GM18520 (cell line): Measurements from ENCODE around the gene THSD4.

Experiments
- ATAC-seq: cut with Tn5 transposase; IDR thresholded peaks from one replicate; pipeline ENCODE4 v1.9.1; 2021; ENCODE audit not compliant: unreplicated experiment

THSD4 gene

DNA sequence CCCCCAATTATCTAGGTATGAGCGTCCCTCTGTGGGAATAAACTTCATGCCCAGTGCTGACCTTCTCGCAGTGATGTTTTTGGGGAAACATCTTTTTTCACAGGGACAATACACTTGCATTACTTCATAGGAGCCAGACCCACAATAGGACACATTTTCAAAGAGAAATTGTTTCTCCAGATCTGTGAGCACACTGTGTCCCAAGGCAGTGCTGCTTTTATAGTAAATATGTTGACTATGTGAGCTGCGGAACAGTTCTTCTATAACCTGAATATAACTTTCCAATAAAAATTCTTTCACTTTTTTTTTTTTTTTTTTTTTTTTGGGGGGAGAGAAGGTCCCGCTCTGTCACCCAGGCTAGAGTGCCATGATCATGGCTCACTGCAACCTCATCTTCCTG lies 17.4 kb upstream of the THSD4 start:
- ATAC-seq = no peak

DNA sequence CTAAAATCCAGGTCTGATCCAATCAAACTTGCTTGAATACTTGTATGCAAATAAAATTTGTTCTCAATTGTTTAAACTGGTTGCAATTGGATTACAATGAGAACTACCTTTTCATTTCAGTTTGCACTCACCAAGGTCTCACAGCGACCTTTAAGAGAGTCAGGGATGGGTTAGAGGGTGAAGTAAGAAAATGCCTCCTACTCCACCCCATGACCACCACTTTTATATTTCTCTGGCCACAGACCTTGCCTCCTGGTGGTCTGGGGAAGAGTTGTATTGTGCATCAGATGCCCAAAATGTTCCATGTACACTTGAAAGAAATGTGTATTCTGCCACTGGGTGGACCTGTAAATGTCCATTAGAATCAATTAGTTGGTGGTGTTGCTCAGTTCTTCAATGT lies 16.4 kb upstream of the THSD4 start:
- ATAC-seq = no peak

DNA sequence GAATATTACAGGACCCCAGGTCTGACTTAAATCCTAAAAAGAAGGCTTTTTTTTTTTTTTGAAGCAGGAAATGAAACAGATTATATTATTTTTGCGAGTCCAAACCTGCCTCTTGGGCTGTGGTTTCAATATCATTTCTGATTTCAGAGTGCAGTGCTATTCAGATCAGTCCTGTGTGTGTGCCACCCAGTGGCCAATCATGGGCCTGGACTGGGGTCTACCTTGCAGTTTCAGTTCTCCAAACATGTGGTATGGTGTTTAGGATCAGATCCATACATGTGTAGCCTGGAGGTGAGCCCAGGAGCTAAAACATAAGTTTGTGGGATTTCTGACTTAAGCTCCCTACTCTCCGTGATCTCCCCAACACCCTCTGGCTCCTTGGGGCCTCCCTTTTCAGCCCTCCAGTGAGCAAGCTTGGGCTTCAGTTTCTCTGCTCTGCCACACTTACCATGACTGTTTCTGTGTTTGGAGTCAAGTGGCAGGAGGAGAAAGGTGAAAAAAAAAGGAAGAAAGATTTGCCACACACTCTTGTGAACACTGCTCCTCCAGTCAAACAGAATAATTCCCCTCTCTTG lies 12.1 kb upstream of the THSD4 start:
- no peak for ATAC-seq

GRCh38 chr15:71104636-71105035 lies 10.6 kb upstream of the THSD4 start:
- no peak for ATAC-seq

GRCh38 chr15:71105444-71105843 lies 9.8 kb upstream of the THSD4 start:
- no peak for ATAC-seq

- no peak for ATAC-seq
Observed at GRCh38 chr15:71106802-71107500, 8.3 kb upstream of the THSD4 start.

DNA sequence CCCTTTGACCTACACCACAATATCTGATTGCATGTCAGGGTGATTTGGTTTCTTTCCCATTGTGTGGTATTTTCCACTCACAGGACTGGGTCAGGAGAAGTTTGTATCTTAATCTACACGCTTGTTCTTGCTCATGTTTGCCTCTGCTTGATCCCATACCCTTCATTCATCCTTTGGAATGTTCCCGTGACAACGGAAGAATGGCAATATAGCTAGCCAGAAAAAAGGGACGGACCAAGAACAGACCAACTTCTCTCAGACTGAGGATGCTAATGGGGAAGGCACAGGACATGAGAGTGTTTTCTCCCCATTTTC lies 7.8 kb upstream of the THSD4 start:
- no peak for ATAC-seq

GRCh38 chr15:71109130-71109529 lies 6.1 kb upstream of the THSD4 start:
- ATAC-seq = no peak

DNA sequence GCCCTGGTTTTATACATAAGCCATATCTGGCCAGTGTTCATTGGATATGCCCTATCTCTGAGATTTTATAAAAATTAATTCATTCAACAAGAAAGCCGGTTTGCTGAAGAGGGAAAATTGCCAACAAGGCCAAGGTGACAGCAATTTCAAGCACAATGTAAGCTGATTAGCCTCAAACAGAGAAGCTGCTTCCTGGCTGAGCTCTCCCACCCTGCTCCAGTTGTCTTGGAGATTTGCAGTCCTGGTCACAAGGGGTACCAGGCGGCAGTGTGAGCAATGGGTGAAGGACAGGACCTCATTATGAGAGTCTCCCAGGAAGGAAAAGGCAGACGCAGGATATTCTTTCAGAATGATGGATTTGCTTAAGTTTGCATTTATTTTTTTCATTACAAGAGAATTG lies 5.4 kb upstream of the THSD4 start:
- no peak for ATAC-seq

GRCh38 chr15:71110405-71111180 lies 4.7 kb upstream of the THSD4 start:
- ATAC-seq = no peak

GRCh38 chr15:71111181-71111565 lies 4.1 kb upstream of the THSD4 start:
- ATAC-seq = no peak

DNA sequence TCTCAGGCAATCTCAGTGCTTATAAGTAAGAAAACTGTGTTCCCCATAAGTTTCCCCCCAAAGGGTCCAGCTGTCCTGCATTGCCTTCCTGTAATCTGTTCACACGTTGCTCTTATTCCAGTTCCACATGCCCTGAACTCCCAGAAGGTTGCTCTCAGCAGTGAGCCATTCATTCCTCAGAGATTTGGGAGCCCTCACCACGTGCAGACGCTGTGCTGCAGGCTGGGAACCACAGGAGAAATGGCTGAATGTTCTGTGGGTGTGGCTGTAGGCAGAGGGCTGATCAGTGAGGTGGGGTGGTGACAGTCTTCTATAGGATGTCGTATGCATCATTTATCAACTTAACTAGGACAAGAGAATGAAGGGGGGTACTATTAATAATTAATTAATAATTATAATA lies 3.3 kb upstream of the THSD4 start:
- no peak for ATAC-seq

DNA sequence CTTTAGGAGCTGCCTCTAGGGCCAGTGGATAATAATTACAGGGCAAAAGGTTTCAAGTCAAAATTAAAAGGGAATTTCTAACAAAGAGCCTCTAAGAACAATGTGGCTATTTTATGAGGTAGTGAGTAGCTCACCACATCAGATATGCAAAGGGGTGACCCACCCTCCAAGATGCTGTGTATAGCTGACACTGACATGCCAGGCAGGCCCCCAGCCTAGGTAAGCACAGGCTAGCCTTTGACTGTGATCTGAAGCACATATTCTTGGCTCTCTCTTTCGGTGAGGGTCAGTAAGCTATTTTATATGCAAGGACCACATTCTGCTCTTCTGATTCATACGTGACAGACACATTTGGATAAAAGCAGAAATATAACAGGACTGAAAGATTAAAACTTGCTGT lies 2.8 kb upstream of the THSD4 start:
- ATAC-seq = no peak

DNA sequence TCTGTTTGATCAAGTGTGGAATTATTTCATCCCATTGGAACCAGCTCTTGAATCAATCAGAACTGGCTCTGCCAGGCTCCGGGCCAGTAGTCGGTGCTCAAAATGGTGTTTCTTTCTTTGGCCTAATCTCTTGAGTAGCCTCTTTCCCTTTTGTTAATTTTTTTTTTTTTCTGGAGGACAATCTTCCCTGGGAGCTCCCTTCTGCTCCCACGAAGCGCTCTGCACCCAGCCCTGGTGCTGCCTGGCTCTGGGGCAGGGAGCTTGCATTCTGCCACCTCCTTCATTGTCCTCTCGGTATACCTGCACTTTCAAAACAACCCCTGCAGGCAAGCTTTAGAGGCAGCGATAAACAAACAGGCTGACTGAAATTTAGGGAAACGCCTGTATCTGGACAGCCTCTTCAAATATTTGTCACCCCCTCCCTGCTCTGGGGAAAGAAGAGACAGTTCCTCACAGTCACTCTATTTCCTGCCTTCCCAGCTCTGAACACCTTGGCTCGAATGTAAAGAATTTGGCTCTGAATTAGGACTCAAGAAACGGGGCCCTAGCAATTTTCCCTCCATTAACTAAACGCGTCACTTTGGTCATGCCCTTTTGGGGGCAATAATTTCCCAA lies 1.1 kb upstream of the THSD4 start:
- ATAC-seq = no peak

GRCh38 chr15:71115567-71116351 lies 488 bp downstream of the THSD4 start:
- no peak for ATAC-seq

DNA sequence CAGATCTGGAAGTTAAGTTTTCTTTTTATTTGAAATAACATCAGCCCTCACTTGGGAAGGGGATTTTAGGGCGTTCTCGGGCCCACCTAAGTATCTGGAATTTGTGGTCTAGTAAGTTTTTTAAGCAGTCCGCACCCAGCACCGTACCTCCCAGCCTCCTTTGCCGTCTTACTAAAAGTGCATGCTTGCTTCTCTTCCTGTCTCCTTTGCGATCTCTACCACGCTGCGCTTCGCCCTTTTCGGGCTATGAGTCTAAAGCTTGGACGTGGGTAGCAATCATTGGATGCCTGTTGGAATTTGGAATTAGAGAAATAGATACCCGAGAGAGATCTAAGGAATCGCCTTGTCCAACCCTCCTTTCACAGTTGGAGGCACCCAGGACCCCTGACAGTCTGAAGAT lies 1.1 kb downstream of the THSD4 start:
- ATAC-seq = no peak

DNA sequence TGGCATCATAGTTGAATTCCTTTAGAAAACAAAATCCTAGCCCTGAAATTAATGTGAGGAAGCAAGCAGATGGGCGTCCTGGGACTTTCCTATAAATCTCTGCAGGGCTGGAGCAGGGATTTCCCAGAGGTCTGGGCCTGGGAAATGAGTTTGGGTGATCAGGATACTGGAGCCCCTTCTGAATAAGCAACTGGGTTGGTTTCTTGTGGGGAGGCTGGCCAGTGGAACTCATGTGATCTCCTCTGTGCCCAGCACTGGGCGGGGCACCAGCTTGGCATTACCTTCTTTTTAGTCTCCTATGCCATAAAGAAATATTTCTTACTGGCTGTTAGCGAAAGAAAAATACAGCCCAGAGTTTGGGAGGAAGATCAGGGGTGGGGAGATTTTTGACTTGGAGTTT lies 1.7 kb downstream of the THSD4 start:
- ATAC-seq = no peak

GRCh38 chr15:71117714-71118305 lies 2.5 kb downstream of the THSD4 start:
- ATAC-seq = no peak

DNA sequence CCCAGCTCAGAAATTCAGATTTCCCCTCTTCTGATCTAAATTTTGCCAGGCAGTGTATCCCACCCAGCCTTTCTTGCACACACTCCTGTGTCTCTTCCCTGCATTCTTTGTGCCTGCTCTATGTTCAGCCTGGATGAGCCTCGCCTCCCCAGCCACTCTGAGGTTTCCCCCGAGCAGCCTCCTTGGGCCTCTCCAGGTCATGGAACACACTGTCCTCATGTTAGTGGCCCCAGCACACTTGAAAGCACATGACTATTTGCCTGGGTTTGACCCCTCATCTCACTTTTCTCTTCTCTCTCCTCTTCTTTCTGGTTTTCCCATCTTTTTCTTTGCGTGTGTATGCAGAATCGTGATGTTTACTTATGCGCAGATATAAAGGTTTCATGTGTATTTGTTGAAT lies 3.1 kb downstream of the THSD4 start:
- no peak for ATAC-seq

DNA sequence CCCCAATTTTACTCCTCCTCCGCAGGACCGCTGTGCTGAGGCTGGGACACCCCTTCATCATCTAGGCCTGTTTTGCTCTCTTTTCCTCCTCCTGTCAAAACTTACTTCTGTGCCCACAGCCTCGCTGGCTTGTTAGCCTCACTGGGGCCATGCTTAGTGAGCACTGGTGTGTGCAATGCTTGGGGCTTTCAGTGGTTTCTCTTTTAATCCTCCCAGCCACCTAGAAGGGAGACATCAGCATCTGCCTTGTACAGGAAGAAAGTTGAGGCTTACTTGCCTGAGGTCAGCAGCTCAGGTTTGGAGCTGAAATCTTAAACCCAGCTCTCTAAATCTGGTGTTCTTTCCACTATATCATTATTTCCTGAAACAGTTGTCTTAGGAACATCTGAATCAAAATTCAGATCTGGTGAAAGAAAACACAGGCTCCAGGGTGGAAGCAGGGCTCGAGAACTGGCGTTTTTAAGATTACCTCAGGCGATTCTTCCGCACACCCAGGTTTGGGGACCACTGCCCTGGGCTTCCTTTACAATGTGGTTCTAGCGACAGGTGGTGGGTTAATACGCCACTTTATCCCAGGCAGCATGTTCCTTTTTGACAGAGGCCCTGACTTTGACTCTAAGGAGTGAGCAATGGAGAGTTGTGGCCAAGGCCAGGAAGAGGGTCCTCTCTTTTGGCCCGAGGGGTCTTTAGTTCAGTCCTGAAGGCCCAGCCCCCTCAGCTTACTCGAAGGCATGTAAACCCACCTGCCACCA lies 3.8 kb downstream of the THSD4 start:
- no peak for ATAC-seq
